GM03348 (cell line): ENCODE data around the gene ZNF567.

Source experiments
- DNase-seq: peaks from one replicate; pipeline ENCODE4 v3.0.0; 2012; ENCODE audit warnings: low spot score

Gene ZNF567

DNA sequence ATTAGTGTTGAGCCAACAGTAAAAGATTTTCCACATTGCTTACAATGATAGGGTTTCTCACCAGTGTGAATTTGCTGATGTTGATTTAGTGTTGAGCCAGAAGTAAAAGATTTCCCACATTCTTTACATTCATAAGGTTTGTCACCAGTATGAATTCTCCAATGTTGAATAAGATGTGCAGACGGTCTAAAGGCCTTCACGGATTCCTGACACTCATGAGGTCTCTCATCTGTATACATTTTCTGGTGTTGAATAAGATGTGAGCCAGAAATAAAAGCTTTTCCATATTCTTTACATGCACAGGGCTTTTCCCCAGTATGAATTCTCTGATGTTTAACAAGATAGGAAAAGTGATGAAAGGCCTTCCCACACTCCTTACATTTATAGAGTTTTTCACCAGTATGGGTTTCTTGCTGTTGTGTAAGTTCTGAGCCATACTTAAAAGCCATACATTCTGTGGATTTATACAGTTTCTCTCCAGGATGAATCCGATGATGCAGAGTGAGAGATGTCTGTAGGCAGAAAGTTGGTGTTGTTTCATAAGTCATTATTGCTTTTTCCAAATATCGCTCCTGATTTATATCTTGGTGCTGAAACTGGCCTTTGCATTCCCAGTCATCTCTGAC lies 62.8 kb downstream of the ZNF567 start:
- no peak for DNase-seq
